ENCODE measurements around the gene HAAO.

- TF ChIP-seq POLR2A (IDR thresholded peaks at IDR 0.05) (no peak), CTCF (IDR thresholded peaks at IDR 0.05) (no peak), POLR2AphosphoS5 (IDR thresholded peaks at IDR 0.05) (no peak), EP300 (IDR thresholded peaks at IDR 0.05) (no peak)
These were observed 26.8 kb upstream of the HAAO start for GRCh38 chr2:42819160-42819559.
